ENCODE results near the gene OR10AD1.
"Not testable (repeated sequence)": the region's sequence is repeated elsewhere in the genome, so short reads cannot be mapped to it uniquely, and the experiment has no call there.

The OR10AD1 gene

GRCh38 chr12:48157889-48158370 lies 45.2 kb downstream of the OR10AD1 start:
- DNase-seq: peak; percentile 12 to 20

DNA sequence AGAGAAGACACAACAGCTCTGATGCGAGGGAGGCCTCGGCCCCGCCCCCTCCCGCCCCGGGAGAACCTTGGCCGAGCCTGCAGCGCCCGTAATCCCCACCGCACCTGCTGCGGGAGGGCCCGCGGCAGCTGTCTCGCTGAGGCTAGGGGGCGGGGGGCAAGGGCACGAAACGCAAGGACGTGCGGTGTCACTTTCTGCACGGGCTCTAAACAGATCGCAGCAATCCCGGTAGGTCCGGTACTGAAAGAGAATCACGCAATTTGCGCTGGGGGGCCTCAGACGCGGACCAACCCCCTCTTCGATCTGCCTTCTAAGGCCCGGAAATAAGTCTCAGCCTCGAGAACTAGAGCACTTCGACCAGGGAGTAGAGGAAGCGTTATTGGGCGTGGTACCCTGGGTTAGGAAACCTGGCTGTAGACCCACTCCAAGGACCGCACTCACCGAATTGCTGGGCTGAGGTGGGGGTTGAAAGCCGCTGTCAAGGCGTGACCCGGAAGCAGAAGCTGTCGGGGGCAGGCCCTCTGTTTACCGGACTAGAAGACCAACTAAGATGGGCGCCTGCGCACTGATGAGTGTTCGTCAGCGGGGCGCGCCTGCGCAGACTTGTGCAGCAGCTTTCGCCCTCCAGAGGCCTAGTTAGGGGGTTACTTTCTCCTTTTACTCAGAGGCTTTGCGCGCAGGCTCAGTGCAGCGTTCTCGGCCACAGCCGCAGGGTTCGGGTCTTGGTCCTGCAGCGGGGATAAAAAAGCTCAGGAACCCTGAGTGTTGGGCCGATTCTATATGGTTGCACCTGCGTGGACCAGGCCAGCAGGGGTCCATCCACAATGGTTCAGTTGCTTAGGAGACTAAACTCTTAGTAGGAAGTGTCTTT lies 45.8 kb downstream of the OR10AD1 start, which contains the start of gene ASB8:
TSS of gene ASB8 (minus strand) at position 498 of the 871 bp plus-strand sequence. CDS start 4,019 bp downstream, outside the sequence.
- peak; percentile 99 for DNase-seq

DNA sequence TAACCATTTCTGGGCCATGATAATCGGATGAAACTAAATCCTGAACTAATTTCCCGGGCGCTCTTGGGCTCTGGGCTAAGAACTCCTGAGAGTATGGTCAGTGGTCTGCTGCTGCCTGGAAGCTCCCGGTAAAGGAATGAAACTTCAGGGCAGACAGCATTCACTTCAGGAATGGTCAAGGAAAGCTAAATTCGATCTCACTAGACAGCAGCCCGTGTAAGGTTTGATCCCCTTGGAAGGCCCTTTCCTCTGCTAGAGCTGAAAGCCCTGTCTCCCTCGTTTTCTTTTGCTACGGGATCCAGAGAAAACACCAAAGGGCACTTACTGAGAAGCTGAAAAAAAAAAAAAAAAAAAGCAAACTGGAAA lies 46.5 kb downstream of the OR10AD1 start:
- DNase-seq: no peak

DNA sequence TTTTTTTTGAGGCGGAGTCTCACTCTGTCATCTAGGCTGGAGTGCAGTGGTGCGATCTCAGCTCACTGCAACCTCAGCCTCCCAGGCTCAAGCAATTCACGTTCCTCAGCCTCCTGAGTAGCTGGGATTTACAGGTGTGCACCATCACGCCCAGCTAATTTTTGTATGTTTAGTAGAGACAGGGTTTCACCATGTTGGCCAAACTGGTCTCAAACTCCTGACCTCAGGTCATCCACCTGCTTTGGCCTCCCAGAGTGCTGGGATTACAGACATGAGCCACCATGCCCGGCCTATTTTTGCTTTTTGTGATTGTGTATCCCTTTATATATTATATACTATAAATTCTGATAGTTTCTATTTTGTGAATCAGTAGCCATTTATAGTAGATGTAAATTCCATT lies 47.3 kb downstream of the OR10AD1 start:
- DNase-seq: not testable (repeated sequence)

All from activated CD4-positive, alpha-beta T cell treated with anti-CD3 and anti-CD28 coated beads, Interleukin-2, amount 50 U/mL, for 48 hours (primary cell).